NCI-H1417 treated with DMSO at 0.1 percent for 48 hours (cell line): Measurements from ENCODE around the gene RPS6KA6.
"Not testable (repeated sequence)": the region's sequence is repeated elsewhere in the genome, so short reads cannot be mapped to it uniquely, and the experiment has no call there.

Experiments used
- DNase-seq: peaks from one replicate; lab custom pipeline; 2025; lab: John Stamatoyannopoulos, UW

Gene RPS6KA6

GRCh38 chrX:84162401-84162800 lies 25.6 kb downstream of the RPS6KA6 start:
- no peak for DNase-seq

GRCh38 chrX:84161641-84162040 lies 26.4 kb downstream of the RPS6KA6 start:
- no peak for DNase-seq

GRCh38 chrX:84160736-84161135 lies 27.3 kb downstream of the RPS6KA6 start:
- DNase-seq = no peak

DNA sequence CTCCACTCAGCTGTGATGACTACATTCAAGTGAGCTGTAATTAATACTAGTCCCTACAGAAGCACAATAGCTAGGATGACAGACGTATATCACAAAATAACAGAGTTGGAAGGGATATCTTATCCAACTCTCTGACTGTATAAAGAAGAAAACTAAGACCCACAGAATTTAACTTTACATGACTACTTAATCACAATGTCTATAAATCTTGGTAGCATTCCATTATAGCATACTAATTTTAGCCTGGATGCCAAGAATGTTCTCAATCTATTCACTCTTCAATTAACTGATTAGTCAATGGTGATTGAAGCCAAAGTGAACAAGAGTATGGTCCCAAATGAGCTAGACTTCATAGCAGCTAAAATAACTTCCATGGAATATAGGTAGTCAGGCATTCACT lies 31.2 kb downstream of the RPS6KA6 start:
- no peak for DNase-seq

DNA sequence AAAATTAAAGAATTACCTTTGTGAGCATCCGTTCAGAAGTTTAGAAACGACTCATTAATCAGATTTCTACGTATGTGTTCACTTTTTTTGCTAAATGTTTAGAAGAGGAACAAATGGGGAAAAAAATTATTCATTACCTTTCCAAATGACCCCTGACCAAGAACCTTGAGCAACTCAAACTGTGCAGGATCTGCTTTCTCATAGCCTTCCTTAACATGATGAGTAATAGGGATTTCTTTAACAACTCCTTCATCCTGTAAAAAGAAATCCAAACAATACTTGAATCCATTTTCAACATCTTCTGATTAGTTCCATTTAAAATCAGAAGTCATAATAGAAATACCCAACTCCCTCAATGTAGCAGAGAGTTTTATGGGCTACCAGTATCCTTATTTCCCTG lies 32.1 kb downstream of the RPS6KA6 start:
- no peak for DNase-seq

GRCh38 chrX:84153538-84153937 lies 34.5 kb downstream of the RPS6KA6 start:
- DNase-seq = no peak

GRCh38 chrX:84144991-84145390 lies 43.0 kb downstream of the RPS6KA6 start:
- no peak for DNase-seq

DNA sequence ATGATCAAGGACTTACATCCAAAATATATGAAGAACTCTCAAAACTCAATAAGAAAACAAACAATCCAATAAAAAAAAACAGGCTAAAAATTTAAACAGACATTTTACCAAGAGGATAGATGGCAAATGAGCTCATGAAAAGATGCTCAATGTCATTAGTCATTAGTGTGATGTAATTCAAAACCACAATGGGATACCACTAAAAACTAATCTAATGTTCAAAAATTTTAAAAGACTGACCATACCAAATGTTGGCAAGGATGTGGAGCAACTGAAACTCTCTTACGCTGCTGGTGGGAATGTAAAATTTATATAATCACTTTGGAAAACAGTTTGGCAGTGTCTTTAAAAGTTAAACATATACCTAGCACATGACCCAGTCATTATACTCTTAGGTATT lies 43.7 kb downstream of the RPS6KA6 start:
- DNase-seq = no peak

DNA sequence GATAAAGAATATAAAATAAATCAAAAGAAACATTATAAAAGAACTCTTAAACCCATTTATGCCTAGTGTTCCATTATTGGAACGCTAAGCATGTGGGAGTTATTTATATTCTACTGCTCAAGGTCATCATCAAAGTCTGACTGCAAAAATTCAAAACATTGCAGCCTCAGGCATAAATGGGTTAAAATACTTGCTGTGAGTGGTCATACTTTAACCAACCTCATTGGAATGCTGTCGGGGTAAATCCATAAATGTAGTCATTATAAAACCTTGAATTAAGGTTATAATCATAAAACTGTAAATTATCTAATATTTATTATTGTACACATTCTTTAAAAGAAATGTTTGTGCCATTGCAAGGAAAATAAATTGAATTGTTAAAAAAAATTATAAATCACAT lies 55.0 kb downstream of the RPS6KA6 start:
- DNase-seq = no peak

DNA sequence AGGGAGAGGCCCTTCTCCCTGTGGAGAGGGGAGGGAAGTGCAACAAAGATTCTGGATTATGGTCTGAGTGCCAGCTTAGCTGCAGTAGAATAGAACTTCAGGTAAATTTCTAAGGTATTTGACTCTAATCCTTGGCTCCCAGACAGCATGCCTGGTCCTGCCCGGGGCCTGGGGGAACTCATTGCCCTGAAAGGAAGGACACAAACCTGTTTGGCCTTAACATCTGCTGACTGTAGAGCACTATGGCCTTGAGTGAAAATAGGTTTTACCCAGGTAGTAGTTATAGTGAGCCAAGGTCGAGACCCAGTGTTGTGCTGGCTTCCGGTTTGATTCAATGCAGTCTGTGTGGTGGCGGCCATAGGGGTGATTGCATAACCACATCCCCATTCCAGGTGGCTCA lies 64.4 kb downstream of the RPS6KA6 start:
- no peak for DNase-seq

DNA sequence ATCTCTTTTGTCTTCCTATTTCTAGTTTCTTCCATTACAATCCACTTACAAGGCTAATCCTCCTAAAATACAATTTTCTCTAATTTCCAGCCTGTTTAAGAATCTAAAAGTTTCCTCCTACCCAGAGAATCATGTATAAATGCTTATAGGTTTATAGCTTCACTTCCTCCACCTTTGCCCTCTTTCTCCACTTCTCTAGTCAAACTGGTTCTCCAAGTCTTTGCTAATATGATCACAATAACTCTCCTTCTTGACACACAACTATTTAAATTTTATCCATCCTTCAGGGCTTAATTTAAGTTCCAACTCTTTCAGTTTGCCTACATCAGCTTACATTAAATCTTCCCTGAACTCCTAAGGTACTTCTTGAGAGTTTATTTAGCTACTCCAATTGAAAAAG lies 69.2 kb downstream of the RPS6KA6 start:
- no peak for DNase-seq

DNA sequence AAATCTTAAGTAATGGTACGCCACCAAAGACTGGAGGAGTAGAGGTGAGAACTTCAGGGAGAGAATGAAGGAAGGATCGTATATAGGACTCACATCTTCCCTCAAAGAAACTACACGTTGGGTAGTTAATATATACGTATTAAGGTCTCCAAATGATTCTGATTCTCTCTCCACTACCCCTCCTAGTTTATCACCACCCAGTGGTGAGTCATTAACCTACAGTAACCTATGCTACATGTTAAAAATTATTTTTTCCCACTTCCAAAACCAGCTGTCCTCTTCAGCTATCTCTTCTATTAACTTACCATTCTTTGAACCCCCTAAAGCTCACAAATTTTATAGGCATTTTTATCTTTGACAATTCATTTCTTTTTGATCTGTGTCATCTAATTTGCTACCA lies 69.7 kb downstream of the RPS6KA6 start:
- DNase-seq = no peak

DNA sequence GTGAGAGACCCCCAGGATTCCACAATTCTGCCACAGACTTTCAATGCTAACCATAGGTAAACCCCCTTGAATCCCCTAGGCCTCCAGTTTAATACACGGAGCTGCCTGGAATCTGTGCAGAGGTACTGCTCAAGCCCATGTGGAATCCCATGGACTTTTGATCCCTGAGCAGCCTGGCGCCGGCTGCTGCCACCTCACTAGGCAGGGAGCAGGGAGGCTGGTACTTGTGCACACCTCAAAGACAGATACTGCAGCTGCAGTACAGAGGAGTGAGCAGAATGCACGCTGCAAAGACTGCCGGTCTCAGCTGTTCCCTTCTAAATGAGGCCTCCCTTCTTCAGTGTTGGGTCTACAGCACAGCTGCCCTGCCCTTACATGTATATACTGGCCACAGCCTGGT lies 79.4 kb downstream of the RPS6KA6 start:
- DNase-seq = no peak

GRCh38 chrX:84099120-84099519 lies 88.9 kb downstream of the RPS6KA6 start:
- DNase-seq = no peak

DNA sequence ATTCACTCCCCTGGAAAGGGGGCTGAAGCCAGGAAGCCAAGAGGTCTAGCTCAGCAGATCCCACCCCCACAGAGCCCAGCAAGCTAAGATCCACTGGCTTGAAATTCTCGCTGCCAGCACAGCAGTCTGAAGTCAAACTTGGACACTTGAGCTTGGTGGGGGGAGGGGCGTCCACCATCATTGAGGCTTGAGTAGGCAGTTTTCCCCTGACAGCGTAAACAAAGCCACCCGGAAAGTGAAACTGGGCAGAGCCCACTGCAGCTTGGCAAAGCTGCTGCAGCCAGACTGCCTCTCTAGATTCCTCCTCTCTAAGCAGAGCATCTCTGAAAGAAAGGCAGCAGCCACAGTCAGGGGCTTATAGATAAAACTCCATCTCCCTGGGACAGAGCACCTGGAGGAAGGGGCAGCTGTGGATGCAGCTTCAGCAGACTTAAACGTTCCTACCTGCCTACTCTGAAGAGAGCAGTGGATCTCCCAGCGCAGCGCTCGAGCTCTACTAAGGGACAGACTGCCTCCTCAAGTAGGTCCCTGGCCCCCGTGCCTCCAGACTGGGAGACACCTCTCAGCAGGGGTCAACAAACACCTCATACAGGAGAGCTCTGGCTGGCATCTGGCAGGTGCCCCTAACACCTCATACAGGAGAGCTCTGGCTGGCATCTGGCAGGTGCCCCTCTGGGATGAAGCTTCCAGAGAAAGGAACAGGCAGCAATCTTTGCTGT lies 108.4 kb downstream of the RPS6KA6 start:
- DNase-seq = not testable (repeated sequence)

DNA sequence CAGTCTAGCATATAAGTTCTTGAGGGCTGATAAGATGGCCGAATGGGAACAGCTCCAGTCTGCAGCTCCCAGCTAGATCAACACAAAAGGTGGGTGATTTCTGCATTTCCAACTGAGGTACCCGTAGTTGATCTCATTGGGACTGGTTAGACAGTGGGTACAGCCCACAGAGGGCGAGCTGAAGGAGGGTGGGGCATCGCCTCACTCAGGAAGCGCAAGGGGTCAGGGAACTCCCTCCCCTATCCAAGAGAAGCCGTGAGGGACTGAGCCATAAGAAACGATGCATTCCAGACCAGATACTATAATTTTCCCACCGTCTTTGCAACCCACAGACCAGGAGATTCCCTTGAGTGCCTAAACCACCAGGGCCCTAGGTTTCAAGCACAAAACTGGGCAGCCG lies 109.0 kb downstream of the RPS6KA6 start:
- no peak for DNase-seq

DNA sequence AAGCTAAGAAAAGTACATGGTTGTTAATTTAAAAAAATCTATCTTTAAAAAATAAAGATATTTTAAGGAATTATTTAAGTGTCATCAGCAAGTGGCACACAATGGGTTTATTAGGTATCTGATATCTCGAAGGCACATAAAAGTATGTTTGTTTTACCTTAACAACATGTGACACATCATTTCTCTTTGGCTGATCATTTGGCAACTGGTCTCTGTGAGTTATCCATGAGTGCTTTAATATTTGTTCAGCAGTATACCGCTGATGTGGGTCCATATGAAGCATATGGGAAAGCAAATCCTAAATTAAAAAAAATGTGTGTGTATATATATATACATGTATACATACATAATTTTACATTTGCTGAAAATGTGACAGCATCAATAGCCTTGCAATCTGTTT lies 123.2 kb downstream of the RPS6KA6 start:
- DNase-seq = no peak

- no peak for DNase-seq
Measured at GRCh38 chrX:84064164-84064563, 123.8 kb downstream of the RPS6KA6 start.

DNA sequence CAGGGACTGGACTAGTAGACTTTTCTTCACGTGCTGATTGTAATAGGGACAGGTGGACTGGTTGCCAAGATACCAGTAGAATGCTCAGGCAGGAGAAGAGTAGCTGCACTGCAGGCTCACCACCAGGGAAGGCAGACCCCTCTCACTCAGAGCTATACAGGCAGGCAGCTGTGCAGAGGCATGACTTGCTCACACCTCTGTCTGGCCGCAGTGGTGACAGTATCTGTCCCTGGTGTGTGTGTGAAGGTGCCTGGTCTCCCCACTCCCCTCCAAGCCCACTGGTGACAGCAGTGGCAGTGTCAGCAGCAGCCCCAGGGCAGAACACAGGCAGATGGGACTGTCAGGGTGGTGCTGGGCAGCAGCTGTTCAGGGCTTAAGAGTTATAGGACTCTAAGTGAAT lies 140.7 kb downstream of the RPS6KA6 start:
- DNase-seq = no peak

GRCh38 chrX:84046403-84046984 lies 141.5 kb downstream of the RPS6KA6 start:
- DNase-seq = peak; percentile 6

- no peak for DNase-seq
Measured at GRCh38 chrX:84044051-84044450, 143.9 kb downstream of the RPS6KA6 start.
